ENCODE results near the gene BOLA2B.

Gene BOLA2B

GRCh38 chr16:30152517-30152916, 40.9 kb downstream of the BOLA2B start:
- Histone ChIP-seq H3K9ac (ENCODE audit: low read length) (no peak overlapping the region), H3K4me3 (ENCODE audit: low read length) (no peak overlapping the region), H3K9me3 (ENCODE audit: control insufficient read depth, low read length) (peaks cover 15% of the 10 kb centered on the region), H3K4me1 (ENCODE audit: control insufficient read depth, insufficient read depth, low read length) (no peaks in the 10 kb centered on the region), H3K27me3 (replicated peaks; ENCODE audit: control insufficient read depth, insufficient read depth, low read length) (no peaks in the 10 kb centered on the region), H3K36me3 (ENCODE audit: control insufficient read depth, insufficient read depth, low read length, severe bottlenecking) (no peaks in the 10 kb centered on the region)
- DNase-seq (ENCODE audit: low read depth): no peak

GRCh38 chr16:30151091-30151490, 42.4 kb downstream of the BOLA2B start:
- DNase-seq (ENCODE audit: low read depth): no peak
- Histone ChIP-seq H3K36me3 (ENCODE audit: control insufficient read depth, insufficient read depth, low read length, severe bottlenecking) (no peaks in the 10 kb centered on the region), H3K27me3 (replicated peaks; ENCODE audit: control insufficient read depth, insufficient read depth, low read length) (no peaks in the 10 kb centered on the region), H3K4me1 (ENCODE audit: control insufficient read depth, insufficient read depth, low read length) (no peaks in the 10 kb centered on the region), H3K9ac (ENCODE audit: low read length) (no peak overlapping the region), H3K9me3 (ENCODE audit: control insufficient read depth, low read length) (peaks cover 15% of the 10 kb centered on the region), H3K4me3 (ENCODE audit: low read length) (no peak overlapping the region)

- Histone ChIP-seq H3K4me1 (ENCODE audit: control insufficient read depth, insufficient read depth, low read length) (no peaks in the 10 kb centered on the region), H3K36me3 (ENCODE audit: control insufficient read depth, insufficient read depth, low read length, severe bottlenecking) (no peaks in the 10 kb centered on the region), H3K27me3 (replicated peaks; ENCODE audit: control insufficient read depth, insufficient read depth, low read length) (no peaks in the 10 kb centered on the region), H3K9ac (ENCODE audit: low read length) (no peak overlapping the region), H3K4me3 (ENCODE audit: low read length) (no peak overlapping the region), H3K9me3 (ENCODE audit: control insufficient read depth, low read length) (peaks cover 15% of the 10 kb centered on the region)
- DNase-seq (ENCODE audit: low read depth): no peak
These were observed 44.1 kb downstream of the BOLA2B start for GRCh38 chr16:30149250-30149930.

GRCh38 chr16:30147843-30148510, 45.5 kb downstream of the BOLA2B start:
- DNase-seq (ENCODE audit: low read depth): no peak
- no peaks in the 10 kb centered on the region for H3K27me3 ChIP-seq (replicated peaks; ENCODE audit: control insufficient read depth, insufficient read depth, low read length)
- no peaks in the 10 kb centered on the region for H3K4me1 ChIP-seq (ENCODE audit: control insufficient read depth, insufficient read depth, low read length)
- peaks cover 15% of the 10 kb centered on the region for H3K9me3 ChIP-seq (ENCODE audit: control insufficient read depth, low read length)
- no peaks in the 10 kb centered on the region for H3K36me3 ChIP-seq (ENCODE audit: control insufficient read depth, insufficient read depth, low read length, severe bottlenecking)
- H3K4me3 ChIP-seq (ENCODE audit: low read length): no peak overlapping the region
- no peak overlapping the region for H3K9ac ChIP-seq (ENCODE audit: low read length)

- H3K9ac ChIP-seq (ENCODE audit: low read length): no peak overlapping the region
- H3K4me1 ChIP-seq (ENCODE audit: control insufficient read depth, insufficient read depth, low read length): no peaks in the 10 kb centered on the region
- DNase-seq (ENCODE audit: low read depth): no peak
- no peaks in the 10 kb centered on the region for H3K27me3 ChIP-seq (replicated peaks; ENCODE audit: control insufficient read depth, insufficient read depth, low read length)
- no peak overlapping the region for H3K4me3 ChIP-seq (ENCODE audit: low read length)
- peaks cover 15% of the 10 kb centered on the region for H3K9me3 ChIP-seq (ENCODE audit: control insufficient read depth, low read length)
- H3K36me3 ChIP-seq (ENCODE audit: control insufficient read depth, insufficient read depth, low read length, severe bottlenecking): no peaks in the 10 kb centered on the region
These were observed 47.8 kb downstream of the BOLA2B start for GRCh38 chr16:30145657-30146056.

- H3K9me3 ChIP-seq (ENCODE audit: control insufficient read depth, low read length): peaks cover 14% of the 10 kb centered on the region
- no peaks in the 10 kb centered on the region for H3K36me3 ChIP-seq (ENCODE audit: control insufficient read depth, insufficient read depth, low read length, severe bottlenecking)
- no peak overlapping the region for H3K9ac ChIP-seq (ENCODE audit: low read length)
- H3K4me1 ChIP-seq (ENCODE audit: control insufficient read depth, insufficient read depth, low read length): no peaks in the 10 kb centered on the region
- peaks cover 2% of the 10 kb centered on the region for H3K27me3 ChIP-seq (replicated peaks; ENCODE audit: control insufficient read depth, insufficient read depth, low read length)
- DNase-seq (ENCODE audit: low read depth): no peak
- no peak overlapping the region for H3K4me3 ChIP-seq (ENCODE audit: low read length)
These were observed 48.5 kb downstream of the BOLA2B start for GRCh38 chr16:30144917-30145316.

GRCh38 chr16:30144017-30144416, 49.4 kb downstream of the BOLA2B start:
- no peak overlapping the region for H3K4me3 ChIP-seq (ENCODE audit: low read length)
- no peaks in the 10 kb centered on the region for H3K36me3 ChIP-seq (ENCODE audit: control insufficient read depth, insufficient read depth, low read length, severe bottlenecking)
- no peaks in the 10 kb centered on the region for H3K4me1 ChIP-seq (ENCODE audit: control insufficient read depth, insufficient read depth, low read length)
- H3K9ac ChIP-seq (ENCODE audit: low read length): no peak overlapping the region
- DNase-seq (ENCODE audit: low read depth): no peak
- H3K9me3 ChIP-seq (ENCODE audit: control insufficient read depth, low read length): peaks cover 5% of the 10 kb centered on the region
- H3K27me3 ChIP-seq (replicated peaks; ENCODE audit: control insufficient read depth, insufficient read depth, low read length): peaks cover 3% of the 10 kb centered on the region

- H3K9me3 ChIP-seq (ENCODE audit: control insufficient read depth, low read length): no peaks in the 10 kb centered on the region
- no peak for DNase-seq (ENCODE audit: low read depth)
- H3K36me3 ChIP-seq (ENCODE audit: control insufficient read depth, insufficient read depth, low read length, severe bottlenecking): no peaks in the 10 kb centered on the region
These were observed 50.1 kb downstream of the BOLA2B start for GRCh38 chr16:30143347-30143702.

More at GRCh38 chr16:30143347-30143702, 50.1 kb downstream of the BOLA2B start:
- Histone ChIP-seq H3K4me3 (ENCODE audit: low read length) (no peak overlapping the region), H3K4me1 (ENCODE audit: control insufficient read depth, insufficient read depth, low read length) (no peaks in the 10 kb centered on the region), H3K9ac (ENCODE audit: low read length) (no peak overlapping the region), H3K27me3 (replicated peaks; ENCODE audit: control insufficient read depth, insufficient read depth, low read length) (peaks cover 3% of the 10 kb centered on the region)
